OCI-LY3 (cell line): ENCODE results near the gene HIVEP3.

Source experiments
- CTCF ChIP-seq: fragments of 200-600, 300-600 bp; sonication (generic); IDR thresholded peaks from 2 replicates; pipeline ENCODE4 v1.5.1; 2014; ENCODE audit warnings: antibody characterized with exemption, low read length, low read depth
- EZH2phosphoT487 ChIP-seq: fragments of 200-600 bp; shearing (Covaris generic); IDR thresholded peaks from 2 replicates; pipeline ENCODE4 v1.6.1; 2018; ENCODE audit warnings: antibody characterized with exemption, mixed run types, low read depth

GRCh38 chr1:41924911-41925310 is 6.2 kb upstream of the HIVEP3 start:
- TF ChIP-seq CTCF (no peak), EZH2phosphoT487 (no peak)
